HG03097 (cell line): ENCODE results near the gene CLCN4.
A peak's percentile ranks its signal among the peaks of the same experiment; 100 is the strongest.

Experiments
- ATAC-seq: cut with Tn5 transposase; IDR thresholded peaks from one replicate; pipeline ENCODE4 v1.9.1; 2021; ENCODE audit not compliant: unreplicated experiment, low FRiP score

Gene CLCN4

GRCh38 chrX:10189317-10190268, 32.8 kb downstream of the CLCN4 start:
- ATAC-seq = no peak

GRCh38 chrX:10190367-10190766, 33.6 kb downstream of the CLCN4 start:
- no peak for ATAC-seq

GRCh38 chrX:10193587-10193986, 36.8 kb downstream of the CLCN4 start:
- ATAC-seq = no peak

GRCh38 chrX:10195425-10195824, 38.6 kb downstream of the CLCN4 start:
- ATAC-seq = no peak

GRCh38 chrX:10195947-10196346, 39.2 kb downstream of the CLCN4 start:
- ATAC-seq = no peak

- ATAC-seq = no peak
Measured at GRCh38 chrX:10197279-10198210, 40.8 kb downstream of the CLCN4 start.

- no peak for ATAC-seq
Measured at GRCh38 chrX:10198254-10198653, 41.5 kb downstream of the CLCN4 start.

- ATAC-seq = peak; percentile 71
Measured at GRCh38 chrX:10199212-10199611, 42.4 kb downstream of the CLCN4 start.

GRCh38 chrX:10203617-10204016, 46.8 kb downstream of the CLCN4 start:
- no peak for ATAC-seq

GRCh38 chrX:10206317-10206716, 49.5 kb downstream of the CLCN4 start:
- ATAC-seq = no peak

GRCh38 chrX:10208281-10208856, 51.6 kb downstream of the CLCN4 start:
- no peak for ATAC-seq

GRCh38 chrX:10208953-10209352, 52.2 kb downstream of the CLCN4 start:
- ATAC-seq = no peak

- no peak for ATAC-seq
Measured at GRCh38 chrX:10212395-10212794, 55.6 kb downstream of the CLCN4 start.

GRCh38 chrX:10213716-10214115, 56.9 kb downstream of the CLCN4 start:
- no peak for ATAC-seq

- no peak for ATAC-seq
Measured at GRCh38 chrX:10216208-10216607, 59.4 kb downstream of the CLCN4 start.

GRCh38 chrX:10217198-10217597, 60.4 kb downstream of the CLCN4 start:
- no peak for ATAC-seq

GRCh38 chrX:10221651-10222050, 64.9 kb downstream of the CLCN4 start:
- ATAC-seq = no peak

- ATAC-seq = no peak
Measured at GRCh38 chrX:10223276-10223675, 66.5 kb downstream of the CLCN4 start.

GRCh38 chrX:10223781-10224180, 67.0 kb downstream of the CLCN4 start:
- no peak for ATAC-seq

- no peak for ATAC-seq
Measured at GRCh38 chrX:10230222-10230621, 73.4 kb downstream of the CLCN4 start.

- no peak for ATAC-seq
Measured at GRCh38 chrX:10231461-10231860, 74.7 kb downstream of the CLCN4 start.
